K562 treated with DMSO at 1 percent for 12 hours (cell line): ENCODE results near the gene NONO. TPM values are rescaled to one million over a fixed set of nuclear protein-coding genes. Genes with fewer than 3 reads are reported as not detected.

Source experiments
- total RNA-seq: library from RNA; unstranded; fragments of 300-600 nt; gene quantifications from 2 replicates; pipeline ENCODE4 v1.2.3, GENCODE V29; 2022; ENCODE audit not compliant: insufficient read depth

NONO gene
- total RNA-seq = 216 and 402 TPM in 2 replicates

GRCh38 chrX:71283403-71284143 lies at the start of gene NONO:
TSS of gene NONO (plus strand) at chrX:71283635. CDS start at chrX:71290638, 7,003 bp downstream.

GRCh38 chrX:71254092-71254963 lies 29.1 kb upstream of the NONO start, which contains the start of gene ZMYM3:
TSS of gene ZMYM3 (minus strand) at chrX:71254140. CDS start at chrX:71253255, 885 bp downstream.

GRCh38 chrX:71301195-71301924 lies 17.9 kb downstream of the NONO start, which contains the start of gene ITGB1BP2:
TSS of gene ITGB1BP2 (plus strand) at chrX:71301750. CDS start at chrX:71301807, 57 bp downstream.

Other genes with a start within 250 kb of the NONO start
- 23.3 and 39.3 TPM in 2 replicates for gene SNX12, start 215.3 kb upstream of the NONO start, total RNA-seq
- gene FOXO4, start 187.8 kb upstream of the NONO start, total RNA-seq = 15.4 and 24.4 TPM in 2 replicates
- gene CXorf65, start 176.9 kb upstream of the NONO start, total RNA-seq = 1.5 TPM in 1 of 2 replicates, not detected in the other
- 6.2 and 7.0 TPM in 2 replicates for gene IL2RG, start 172.1 kb upstream of the NONO start, total RNA-seq
- gene MED12, start 165.0 kb upstream of the NONO start, total RNA-seq = 7.6 and 52.7 TPM in 2 replicates
- gene NLGN3, start 138.8 kb upstream of the NONO start, total RNA-seq = 0.58 and 2.1 TPM in 2 replicates
- gene GJB1, start 60.4 kb upstream of the NONO start, total RNA-seq = not detected in 2 replicates
- gene ZMYM3, start 29.5 kb upstream of the NONO start, total RNA-seq = 8.2 and 26.9 TPM in 2 replicates
- 0.99 and 1.5 TPM in 2 replicates for gene ITGB1BP2, start 18.1 kb downstream of the NONO start, total RNA-seq
- 6.0 and 25.3 TPM in 2 replicates for gene TAF1, start 82.7 kb downstream of the NONO start, total RNA-seq
- gene OGT, start 249.5 kb downstream of the NONO start, total RNA-seq = 18.4 and 99.9 TPM in 2 replicates